ENCODE measurements around the gene AKAP12.

Gene AKAP12

GRCh38 chr6:151284012-151284411 lies 44.2 kb downstream of the AKAP12 start:
- Histone ChIP-seq H3K9me2 (ENCODE audit: low read depth, low read length) (no peaks in the 10 kb centered on the region), H3K27me3 (ENCODE audit: insufficient read depth, low read length) (0 out of 2 replicates have a peak, but pooled peaks cover 2% of the 10 kb centered on the region), H3K9ac (ENCODE audit: low read length) (no peak overlapping the region), H3K79me2 (ENCODE audit: insufficient read depth, low read length) (no peaks in the 10 kb centered on the region), H3K9me3 (ENCODE audit: low read length) (no peaks in the 10 kb centered on the region), H3K4me2 (ENCODE audit: low read length) (peak overlapping the region; percentile 61), H4K20me1 (ENCODE audit: insufficient read depth, low read length) (no peaks in the 10 kb centered on the region), H2AFZ (ENCODE audit: low read length) (no peak overlapping the region), H3K4me3 (ENCODE audit: low read depth, low read length, poor library complexity, severe bottlenecking) (peak overlapping the region; percentile 45), H3K36me3 (ENCODE audit: insufficient read depth, low read length) (no peaks in the 10 kb centered on the region), H3K4me1 (ENCODE audit: insufficient read depth, low read length, severe bottlenecking) (peaks cover 11% of the 10 kb centered on the region), H3K27ac (ENCODE audit: low read depth, low read length, poor library complexity, severe bottlenecking) (no peak overlapping the region), H3F3A (ENCODE audit: insufficient read depth, low read length) (no peaks in the 10 kb centered on the region)
- TF ChIP-seq CTCF (IDR thresholded peaks at IDR 0.05; ENCODE audit: low read length) (no peak), EZH2 (IDR thresholded peaks at IDR 0.05; ENCODE audit: borderline replicate concordance, low read length) (no peak)

GRCh38 chr6:151284548-151285017 lies 44.8 kb downstream of the AKAP12 start:
- no peaks in the 10 kb centered on the region for H3K79me2 ChIP-seq (ENCODE audit: insufficient read depth, low read length)
- H3K4me3 ChIP-seq (ENCODE audit: low read depth, low read length, poor library complexity, severe bottlenecking): peak overlapping the region; percentile 45
- H3K9me2 ChIP-seq (ENCODE audit: low read depth, low read length): no peaks in the 10 kb centered on the region
- H3K27ac ChIP-seq (ENCODE audit: low read depth, low read length, poor library complexity, severe bottlenecking): no peak overlapping the region
- TF ChIP-seq CTCF (IDR thresholded peaks at IDR 0.05; ENCODE audit: low read length) (no peak), EZH2 (IDR thresholded peaks at IDR 0.05; ENCODE audit: borderline replicate concordance, low read length) (no peak)
- no peaks in the 10 kb centered on the region for H3F3A ChIP-seq (ENCODE audit: insufficient read depth, low read length)
- no peak overlapping the region for H3K9ac ChIP-seq (ENCODE audit: low read length)
- H2AFZ ChIP-seq (ENCODE audit: low read length): no peak overlapping the region
- H3K9me3 ChIP-seq (ENCODE audit: low read length): no peaks in the 10 kb centered on the region
- H3K4me2 ChIP-seq (ENCODE audit: low read length): peak overlapping the region; percentile 61
- H4K20me1 ChIP-seq (ENCODE audit: insufficient read depth, low read length): no peaks in the 10 kb centered on the region
- 0 out of 2 replicates have a peak, but pooled peaks cover 2% of the 10 kb centered on the region for H3K27me3 ChIP-seq (ENCODE audit: insufficient read depth, low read length)
- peaks cover 11% of the 10 kb centered on the region for H3K4me1 ChIP-seq (ENCODE audit: insufficient read depth, low read length, severe bottlenecking)
- H3K36me3 ChIP-seq (ENCODE audit: insufficient read depth, low read length): no peaks in the 10 kb centered on the region

- Histone ChIP-seq H4K20me1 (ENCODE audit: insufficient read depth, low read length) (no peaks in the 10 kb centered on the region), H3F3A (ENCODE audit: insufficient read depth, low read length) (no peaks in the 10 kb centered on the region), H3K27me3 (ENCODE audit: insufficient read depth, low read length) (0 out of 2 replicates have a peak, but pooled peaks cover 2% of the 10 kb centered on the region), H3K79me2 (ENCODE audit: insufficient read depth, low read length) (no peaks in the 10 kb centered on the region), H2AFZ (ENCODE audit: low read length) (no peak overlapping the region), H3K9me2 (ENCODE audit: low read depth, low read length) (no peaks in the 10 kb centered on the region), H3K4me3 (ENCODE audit: low read depth, low read length, poor library complexity, severe bottlenecking) (no peak overlapping the region), H3K4me1 (ENCODE audit: insufficient read depth, low read length, severe bottlenecking) (peaks cover 11% of the 10 kb centered on the region), H3K4me2 (ENCODE audit: low read length) (no peak overlapping the region), H3K27ac (ENCODE audit: low read depth, low read length, poor library complexity, severe bottlenecking) (no peak overlapping the region), H3K9ac (ENCODE audit: low read length) (no peak overlapping the region), H3K9me3 (ENCODE audit: low read length) (no peaks in the 10 kb centered on the region), H3K36me3 (ENCODE audit: insufficient read depth, low read length) (no peaks in the 10 kb centered on the region)
- TF ChIP-seq EZH2 (IDR thresholded peaks at IDR 0.05; ENCODE audit: borderline replicate concordance, low read length) (no peak), CTCF (IDR thresholded peaks at IDR 0.05; ENCODE audit: low read length) (no peak)
Measured at GRCh38 chr6:151285122-151285521, 45.4 kb downstream of the AKAP12 start.

Measured in OCI-LY1 (cell line).